Thoracic aorta (tissue), 2 donors: Measurements from ENCODE around the gene HIC2. TPM values are rescaled to one million over a fixed set of nuclear protein-coding genes. Genes with fewer than 3 reads are reported as not detected.
"Not testable (repeated sequence)": the region's sequence is repeated elsewhere in the genome, so short reads cannot be mapped to it uniquely, and the experiment has no call there.

Experiments used
- ATAC-seq: fragments of 150-250 bp; one replicate; pipeline ENCODE4 v1.8.0; 2017; ENCODE audit warnings: low read depth; ENCODE audit not compliant: insufficient number of reproducible peaks, low FRiP score
- DNase-seq: peaks from one replicate; pipeline ENCODE4 v3.0.0-alpha.2; 2020; ENCODE audit warnings: low spot score
- H3K27ac ChIP-seq, 2 donors: fragments of 200-600 bp; sonication (generic); 1 replicate in 1 of 2; 2 replicates in 1 of 2; pipeline ENCODE4 v1.5.1; 2016; ENCODE audit warnings: mild to moderate bottlenecking in 2 of 2, moderate library complexity in 2 of 2
- H3K27me3 ChIP-seq: fragments of 200-600 bp; sonication (generic); replicated peaks from 2 replicates; pipeline ENCODE4 v1.6.0; 2016; ENCODE audit warnings: mild to moderate bottlenecking; ENCODE audit not compliant: insufficient read depth
- H3K36me3 ChIP-seq: fragments of 200-600 bp; sonication (generic); one replicate; pipeline ENCODE4 v1.5.1; 2016
- H3K4me1 ChIP-seq, 2 donors: fragments of 200-600 bp; sonication (generic); 1 replicate in 1 of 2; 2 replicates in 1 of 2; pipeline versions ENCODE4 v1.5.1 to v1.6.0; 2016; ENCODE audit warnings: low read depth in 2 of 2, mild to moderate bottlenecking in 1 of 2; ENCODE audit not compliant: control insufficient read depth in 1 of 2
- H3K4me3 ChIP-seq: fragments of 200-600 bp; sonication (generic); 2 replicates; pipeline ENCODE4 v1.5.1; 2016; ENCODE audit warnings: mild to moderate bottlenecking
- H3K9me3 ChIP-seq: fragments of 200-600 bp; sonication (generic); 2 replicates; pipeline ENCODE4 v1.5.1; 2016
- total RNA-seq, 2 donors: library from RNA; depleted of rRNA; stranded (reverse); fragments of >200 nt; gene quantifications; one replicate each; pipeline versions ENCODE4 v1.1.0 to v1.2.3, GENCODE V29; 2016

HIC2 gene
- total RNA-seq, 2 donors from 2014 or later, result 2.8 to 8.2 TPM

- H3K9me3 ChIP-seq, H3K27ac ChIP-seq, DNase-seq, H3K4me1 ChIP-seq, H3K36me3 ChIP-seq, ATAC-seq, H3K27me3 ChIP-seq, H3K4me3 ChIP-seq: not testable (repeated sequence)
Observed at GRCh38 chr22:21407139-21407538, 10.0 kb upstream of the HIC2 start.

GRCh38 chr22:21407792-21408191 lies 9.4 kb upstream of the HIC2 start:
- ATAC-seq, H3K4me3 ChIP-seq, H3K27me3 ChIP-seq, H3K9me3 ChIP-seq, H3K4me1 ChIP-seq, DNase-seq, H3K27ac ChIP-seq, H3K36me3 ChIP-seq: not testable (repeated sequence)

GRCh38 chr22:21416375-21416774 lies 796 bp upstream of the HIC2 start:
- not testable (repeated sequence) for H3K4me3 ChIP-seq, H3K36me3 ChIP-seq, H3K27ac ChIP-seq, H3K27me3 ChIP-seq, ATAC-seq, H3K9me3 ChIP-seq, DNase-seq, H3K4me1 ChIP-seq

- H3K27ac ChIP-seq, H3K4me1 ChIP-seq, H3K27me3 ChIP-seq, H3K9me3 ChIP-seq, H3K36me3 ChIP-seq, DNase-seq, ATAC-seq: not testable (repeated sequence)
- peak overlapping the region; percentile 50 for H3K4me3 ChIP-seq
Observed at GRCh38 chr22:21417853-21418252, 682 bp downstream of the HIC2 start.

- H3K36me3 ChIP-seq, ATAC-seq, H3K27ac ChIP-seq, DNase-seq, H3K9me3 ChIP-seq, H3K27me3 ChIP-seq, H3K4me3 ChIP-seq, H3K4me1 ChIP-seq: not testable (repeated sequence)
Observed at GRCh38 chr22:21418974-21419638, 1.9 kb downstream of the HIC2 start.

- H3K27ac ChIP-seq, H3K9me3 ChIP-seq, H3K27me3 ChIP-seq, H3K36me3 ChIP-seq, H3K4me3 ChIP-seq, ATAC-seq, DNase-seq, H3K4me1 ChIP-seq: not testable (repeated sequence)
Observed at GRCh38 chr22:21420180-21420763, 3.1 kb downstream of the HIC2 start.

- not testable (repeated sequence) for H3K27me3 ChIP-seq, H3K36me3 ChIP-seq, H3K27ac ChIP-seq, H3K4me1 ChIP-seq, H3K9me3 ChIP-seq, H3K4me3 ChIP-seq, ATAC-seq, DNase-seq
Observed at GRCh38 chr22:21424084-21424709, 7.0 kb downstream of the HIC2 start.

GRCh38 chr22:21434378-21435233 lies 17.4 kb downstream of the HIC2 start:
- DNase-seq, H3K9me3 ChIP-seq, H3K36me3 ChIP-seq, H3K4me3 ChIP-seq, H3K27me3 ChIP-seq, ATAC-seq, H3K27ac ChIP-seq, H3K4me1 ChIP-seq: not testable (repeated sequence)

GRCh38 chr22:21435998-21436810 lies 19.0 kb downstream of the HIC2 start:
- not testable (repeated sequence) for H3K4me1 ChIP-seq, DNase-seq
- H3K4me3 ChIP-seq, result peak overlapping the region; percentile 33

GRCh38 chr22:21438013-21438412 lies 20.8 kb downstream of the HIC2 start:
- ATAC-seq, DNase-seq, H3K27me3 ChIP-seq, H3K36me3 ChIP-seq, H3K4me1 ChIP-seq, H3K27ac ChIP-seq, H3K4me3 ChIP-seq, H3K9me3 ChIP-seq: not testable (repeated sequence)

More at GRCh38 chr22:21435998-21436810, 19.0 kb downstream of the HIC2 start:
- H3K9me3 ChIP-seq, H3K36me3 ChIP-seq, H3K27me3 ChIP-seq: not testable (repeated sequence)
- peak; percentile 81 for ATAC-seq
- peak overlapping the region in 1 of 2 donors; percentile 30 for H3K27ac ChIP-seq

GRCh38 chr22:21440018-21440636 lies 23.0 kb downstream of the HIC2 start:
- ATAC-seq, H3K4me3 ChIP-seq, H3K9me3 ChIP-seq, H3K36me3 ChIP-seq, H3K4me1 ChIP-seq, H3K27ac ChIP-seq, H3K27me3 ChIP-seq, DNase-seq: not testable (repeated sequence)
